Spleen (tissue), 7 donors: ENCODE results near the gene LAIR2.
A peak's percentile ranks its signal among the peaks of the same experiment; 100 is the strongest.

ENCODE experiments used
- POLR2A ChIP-seq, 3 donors: fragments of 450-650 bp; IDR thresholded peaks; one replicate each; pipeline ENCODE4 v1.5.1; 2017; ENCODE audit warnings: antibody characterized with exemption in 3 of 3, mild to moderate bottlenecking in 1 of 3
- POLR2AphosphoS5 ChIP-seq, 3 donors: sonication (generic); formaldehyde crosslinking; IDR thresholded peaks; one replicate each; pipeline ENCODE4 v1.5.1; 2017; ENCODE audit warnings: antibody characterized with exemption in 3 of 3
- TF ChIP-seq, protein P1 (sequence below), 11 experiments: fragments of 200-600 bp in 7 of 11; fragments of 450-650 bp in 4 of 11; sonication (generic) in 4 of 11; IDR thresholded peaks in 8 of 11; conservative IDR thresholded peaks in 3 of 11; 1 replicate in 7 of 11; 2 replicates in 4 of 11; pipeline versions ENCODE4 v1.4.0 to v1.8.0; 2016 to 2021; ENCODE audit warnings: antibody characterized with exemption in 11 of 11, inconsistent platforms in 4 of 11, mild to moderate bottlenecking in 1 of 11
- donor health status: DM: no; HTN: no; CAD: no; lungs with moderate emphysema.
- donor health status: DM: no; HTN: no; CAD: no.
- donor health status: DM: no; HTN: no; CAD: no.

DNA sequence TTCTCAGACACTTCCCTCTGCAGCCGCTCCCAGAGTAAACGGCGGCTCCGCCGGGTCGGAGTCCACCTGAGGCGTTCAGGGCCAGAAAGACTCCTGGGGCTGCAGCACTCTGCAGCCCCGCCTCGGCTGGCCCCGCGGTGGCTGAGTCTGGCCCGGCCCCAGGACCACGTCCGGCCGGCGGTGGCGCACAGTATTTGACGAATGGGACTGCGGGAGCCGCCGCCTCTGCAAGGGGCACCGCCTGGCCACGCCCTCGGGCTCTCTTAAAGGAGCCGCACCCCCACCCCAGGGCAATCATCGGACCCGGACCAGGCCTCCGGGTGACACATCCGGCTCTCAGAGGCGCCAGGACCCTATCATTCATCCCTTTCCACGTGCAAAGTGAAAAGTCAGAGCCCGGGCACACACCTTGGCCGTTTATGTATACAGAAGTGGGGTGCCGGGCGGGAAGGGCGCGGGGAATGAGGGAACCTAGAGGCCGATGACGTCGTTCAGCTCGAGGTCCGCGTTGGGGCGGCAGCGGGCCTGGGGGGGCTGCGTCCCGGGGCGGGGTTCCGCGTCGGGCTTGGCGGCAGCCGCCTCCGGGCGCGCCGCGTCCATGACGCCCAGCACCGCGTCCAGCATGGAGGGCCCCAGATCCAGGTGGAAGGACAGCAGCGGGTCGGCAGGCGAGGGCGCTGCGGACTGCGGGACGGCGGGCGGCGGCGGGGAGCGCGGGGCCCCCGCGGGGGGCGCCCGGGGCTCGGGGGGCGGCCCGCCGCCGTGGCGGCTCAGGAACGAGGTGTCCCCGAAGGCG, 37.8 kb upstream of the LAIR2 start:
- TF ChIP-seq, protein P1, sequence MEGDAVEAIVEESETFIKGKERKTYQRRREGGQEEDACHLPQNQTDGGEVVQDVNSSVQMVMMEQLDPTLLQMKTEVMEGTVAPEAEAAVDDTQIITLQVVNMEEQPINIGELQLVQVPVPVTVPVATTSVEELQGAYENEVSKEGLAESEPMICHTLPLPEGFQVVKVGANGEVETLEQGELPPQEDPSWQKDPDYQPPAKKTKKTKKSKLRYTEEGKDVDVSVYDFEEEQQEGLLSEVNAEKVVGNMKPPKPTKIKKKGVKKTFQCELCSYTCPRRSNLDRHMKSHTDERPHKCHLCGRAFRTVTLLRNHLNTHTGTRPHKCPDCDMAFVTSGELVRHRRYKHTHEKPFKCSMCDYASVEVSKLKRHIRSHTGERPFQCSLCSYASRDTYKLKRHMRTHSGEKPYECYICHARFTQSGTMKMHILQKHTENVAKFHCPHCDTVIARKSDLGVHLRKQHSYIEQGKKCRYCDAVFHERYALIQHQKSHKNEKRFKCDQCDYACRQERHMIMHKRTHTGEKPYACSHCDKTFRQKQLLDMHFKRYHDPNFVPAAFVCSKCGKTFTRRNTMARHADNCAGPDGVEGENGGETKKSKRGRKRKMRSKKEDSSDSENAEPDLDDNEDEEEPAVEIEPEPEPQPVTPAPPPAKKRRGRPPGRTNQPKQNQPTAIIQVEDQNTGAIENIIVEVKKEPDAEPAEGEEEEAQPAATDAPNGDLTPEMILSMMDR (IDR thresholded peaks at IDR 0.05 in 8 of 11, conservative IDR thresholded peaks at IDR 0.05 in 3 of 11), result peak in 6 of 11 experiments; percentile 4 to 47 (median 42)
- no peak for TF ChIP-seq POLR2A (IDR thresholded peaks at IDR 0.05)
- TF ChIP-seq POLR2AphosphoS5 (IDR thresholded peaks at IDR 0.05), result peak; percentile 80 to 92 (median 86)
